DMS153 treated with DMSO at 0.1 percent for 48 hours (cell line): ENCODE results near the gene LRRK2.

Experiments used
- DNase-seq: peaks from one replicate; lab custom pipeline; 2025; ENCODE audit not compliant: unreplicated experiment; lab: John Stamatoyannopoulos, UW

Gene LRRK2

DNA sequence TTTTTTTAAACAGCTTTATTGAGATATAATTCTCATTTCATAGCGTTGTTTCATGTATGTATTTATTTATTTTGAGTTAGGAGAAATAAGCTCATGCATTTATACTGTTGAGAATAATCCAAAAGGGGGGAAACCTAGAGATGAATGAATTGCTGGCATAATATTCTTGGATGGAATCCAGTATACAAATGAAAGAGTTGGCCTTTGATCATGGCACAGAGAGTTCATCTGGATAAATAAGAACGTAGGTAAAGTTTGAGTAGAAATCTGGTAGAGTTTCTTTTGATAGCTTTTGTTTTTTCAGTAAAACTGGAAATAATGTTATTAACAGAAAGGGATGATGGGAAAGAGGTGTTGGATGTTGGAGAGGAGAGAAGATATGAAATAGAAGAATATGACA lies 166.2 kb downstream of the LRRK2 start:
- DNase-seq, result no peak

- DNase-seq, result no peak
Observed at GRCh38 chr12:40393026-40393425, 168.2 kb downstream of the LRRK2 start.

GRCh38 chr12:40399656-40400055 lies 174.9 kb downstream of the LRRK2 start:
- no peak for DNase-seq

DNA sequence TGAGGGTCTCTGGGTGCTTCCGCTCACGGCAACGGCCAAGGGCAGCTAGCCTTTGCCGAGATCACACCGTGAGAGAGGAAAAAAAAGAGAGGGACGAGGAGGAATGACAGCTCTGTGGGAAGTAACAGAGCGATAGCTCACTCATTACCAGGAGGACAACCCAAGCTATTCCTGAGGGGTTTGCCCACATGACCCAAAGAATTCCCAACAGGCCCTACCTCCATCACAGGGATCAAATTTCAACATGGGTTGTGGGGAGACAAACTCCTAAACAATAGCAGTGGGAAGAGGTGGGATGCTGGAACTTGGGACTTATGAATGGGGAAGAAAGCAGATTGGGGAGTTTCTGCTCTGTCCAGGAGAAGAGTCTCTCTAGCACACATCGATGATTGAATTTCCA lies 180.6 kb downstream of the LRRK2 start:
- no peak for DNase-seq
